HT1080 (cell line): ENCODE data around the gene DGKQ. TPM values are rescaled to one million over a fixed set of nuclear protein-coding genes. Genes with fewer than 3 reads are reported as not detected.
"Not testable (repeated sequence)": the region's sequence is repeated elsewhere in the genome, so short reads cannot be mapped to it uniquely, and the experiment has no call there.

Experiments used
- DNase-seq: peaks from one replicate; pipeline ENCODE4 v3.0.0-alpha.2; 2015; ENCODE audit warnings: low read depth
- total RNA-seq: library from RNA; depleted of rRNA; stranded (reverse); fragments of >200 nt; shearing (Covaris generic); gene quantifications from 2 replicates; pipeline ENCODE4 v1.2.3, GENCODE V29; 2014

The DGKQ gene
- total RNA-seq, 1 experiment from 2014 or later, result 11.5 TPM

- DNase-seq, result no peak
These were observed 20.3 kb downstream of the DGKQ start for GRCh38 chr4:952881-953573.

- no peak for DNase-seq
These were observed 21.5 kb downstream of the DGKQ start for GRCh38 chr4:951594-952468.

GRCh38 chr4:951186-951585 lies 22.2 kb downstream of the DGKQ start:
- no peak for DNase-seq

GRCh38 chr4:950136-951020 lies 23.0 kb downstream of the DGKQ start:
- no peak for DNase-seq

- DNase-seq, result no peak
These were observed 23.7 kb downstream of the DGKQ start for GRCh38 chr4:949656-950055.

- no peak for DNase-seq
These were observed 24.5 kb downstream of the DGKQ start for GRCh38 chr4:948936-949300.

GRCh38 chr4:948101-948935 lies 25.1 kb downstream of the DGKQ start:
- no peak for DNase-seq

DNA sequence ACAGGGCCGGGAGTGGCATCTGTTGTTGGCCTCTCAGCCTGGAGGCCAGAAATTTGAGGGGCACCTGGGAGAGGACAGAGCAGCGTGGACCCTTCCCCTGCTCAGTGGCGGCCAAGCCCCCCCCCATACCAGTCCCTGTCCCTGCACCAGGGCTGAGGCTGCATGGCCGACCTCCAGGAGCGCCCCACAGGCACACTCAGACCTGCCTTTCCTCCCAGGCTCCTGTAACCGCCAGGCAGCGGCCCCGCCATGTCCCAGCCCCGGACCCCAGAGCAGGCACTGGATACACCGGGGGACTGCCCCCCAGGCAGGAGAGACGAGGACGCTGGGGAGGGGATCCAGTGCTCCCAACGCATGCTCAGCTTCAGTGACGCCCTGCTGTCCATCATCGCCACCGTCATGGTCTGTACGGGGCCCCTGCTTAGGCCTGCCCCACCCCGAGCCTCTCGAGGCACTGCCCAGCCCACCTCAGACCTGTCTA lies 25.8 kb downstream of the DGKQ start:
- no peak for DNase-seq

- no peak for DNase-seq
These were observed 26.6 kb downstream of the DGKQ start for GRCh38 chr4:946517-947471.

- DNase-seq, result no peak
These were observed 27.3 kb downstream of the DGKQ start for GRCh38 chr4:946103-946450.

DNA sequence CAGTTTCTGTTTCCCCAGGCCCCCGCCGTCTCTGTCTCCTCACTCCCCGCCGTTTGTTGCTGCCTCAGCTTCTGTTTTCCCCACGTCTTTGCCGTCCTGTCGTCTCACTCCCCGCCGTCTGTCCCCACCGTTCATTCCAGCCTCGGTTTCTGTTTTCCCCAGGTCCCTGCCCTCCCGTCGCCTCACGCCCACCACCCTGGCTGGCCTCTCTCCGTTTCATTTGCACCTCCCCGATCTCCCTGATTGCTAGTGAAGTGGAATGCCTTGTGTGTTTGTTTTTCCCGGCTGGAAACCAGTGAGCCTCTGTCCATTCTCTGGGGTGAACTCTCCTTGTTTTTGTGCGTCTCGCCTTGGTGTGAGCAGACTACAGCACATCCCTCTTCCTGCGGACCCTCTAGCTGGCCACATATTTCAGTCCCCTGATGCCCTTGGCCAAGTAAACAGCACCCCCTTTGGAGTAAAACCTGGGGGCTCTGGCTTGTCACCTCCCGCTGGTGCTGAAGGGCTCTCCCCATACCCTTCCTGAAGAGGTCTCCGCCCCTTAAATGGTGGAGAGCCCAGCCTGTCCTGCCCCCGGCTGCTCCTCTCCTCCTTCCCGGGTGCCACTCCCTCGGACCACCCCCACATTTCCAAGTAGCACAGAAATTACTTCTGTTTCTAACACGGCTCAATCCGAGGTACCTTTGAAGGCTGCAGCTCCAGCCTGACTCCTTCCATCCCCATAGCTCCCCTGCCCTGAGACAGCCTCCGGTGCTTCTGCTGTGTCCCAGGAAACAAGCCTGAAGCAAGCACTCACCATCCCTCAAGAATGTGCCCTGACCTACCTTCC lies 27.9 kb downstream of the DGKQ start:
- DNase-seq, result no peak

DNA sequence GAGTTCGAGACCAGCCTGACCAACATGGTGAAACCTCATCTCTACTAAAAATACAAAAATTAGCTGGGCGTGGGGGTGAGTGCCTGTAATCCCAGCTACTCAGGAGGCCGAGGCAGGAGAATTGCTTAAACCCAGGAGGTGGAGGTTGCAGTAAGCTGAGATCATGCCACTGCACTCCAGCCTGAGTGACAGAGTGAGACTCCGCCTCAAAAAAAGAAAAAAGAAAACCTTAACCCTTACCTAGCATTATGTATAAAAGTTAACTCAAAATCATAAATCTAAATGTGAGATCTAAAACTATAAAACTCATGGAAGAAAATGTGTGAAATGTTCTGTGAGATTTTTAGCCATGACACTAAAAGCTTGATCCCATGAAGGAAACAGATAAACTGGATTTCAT lies 33.9 kb downstream of the DGKQ start:
- DNase-seq, result not testable (repeated sequence)

- no peak for DNase-seq
These were observed 40.7 kb downstream of the DGKQ start for GRCh38 chr4:932713-933070.

- DNase-seq, result peak; percentile 95
These were observed 41.2 kb downstream of the DGKQ start, which contains the start of the genes GAK and TMEM175 for GRCh38 chr4:931960-932712. GAK (minus strand) TSS chr4:932316; CDS start chr4:932187, 129 bp downstream. TMEM175 (plus strand) TSS chr4:932460; CDS start chr4:947740, 15,280 bp downstream.

DNA sequence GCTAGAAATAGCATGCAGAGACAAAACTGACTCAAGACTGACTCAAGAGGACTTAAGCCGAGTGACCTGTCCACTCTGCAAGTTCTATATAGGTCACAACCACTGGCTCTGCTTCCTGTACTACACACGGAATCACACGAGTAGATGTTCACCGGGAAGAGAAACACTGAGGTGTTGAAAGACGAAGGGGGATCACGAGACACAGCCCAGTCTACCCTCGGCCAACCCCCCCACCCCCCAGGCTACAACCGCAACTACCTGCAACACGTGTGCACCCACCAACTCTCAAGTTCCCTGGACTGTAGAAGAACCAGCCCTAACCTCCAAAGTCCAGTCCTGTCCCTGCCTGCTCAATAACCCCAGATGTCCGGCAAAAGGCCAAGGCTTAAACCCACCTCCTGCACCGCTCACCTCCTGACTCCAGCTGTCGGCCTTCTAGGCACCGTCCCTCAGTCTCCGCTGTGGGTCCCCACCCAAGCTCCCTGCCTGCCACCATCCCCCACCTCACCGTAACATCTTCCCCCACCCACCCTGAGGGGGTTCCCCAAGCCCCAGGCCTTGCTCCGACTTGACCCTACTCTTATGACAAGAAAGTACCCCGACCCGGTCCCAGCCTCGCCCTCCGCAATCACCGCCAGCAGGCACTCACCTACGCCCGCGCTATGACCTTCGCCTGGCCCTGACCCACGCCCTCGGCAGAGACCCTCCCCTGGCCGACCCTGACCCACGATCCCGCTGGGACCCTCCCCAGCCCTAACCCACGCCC lies 42.0 kb downstream of the DGKQ start:
- DNase-seq, result peak; percentile 6

GRCh38 chr4:930827-931193 lies 42.6 kb downstream of the DGKQ start:
- no peak for DNase-seq

DNA sequence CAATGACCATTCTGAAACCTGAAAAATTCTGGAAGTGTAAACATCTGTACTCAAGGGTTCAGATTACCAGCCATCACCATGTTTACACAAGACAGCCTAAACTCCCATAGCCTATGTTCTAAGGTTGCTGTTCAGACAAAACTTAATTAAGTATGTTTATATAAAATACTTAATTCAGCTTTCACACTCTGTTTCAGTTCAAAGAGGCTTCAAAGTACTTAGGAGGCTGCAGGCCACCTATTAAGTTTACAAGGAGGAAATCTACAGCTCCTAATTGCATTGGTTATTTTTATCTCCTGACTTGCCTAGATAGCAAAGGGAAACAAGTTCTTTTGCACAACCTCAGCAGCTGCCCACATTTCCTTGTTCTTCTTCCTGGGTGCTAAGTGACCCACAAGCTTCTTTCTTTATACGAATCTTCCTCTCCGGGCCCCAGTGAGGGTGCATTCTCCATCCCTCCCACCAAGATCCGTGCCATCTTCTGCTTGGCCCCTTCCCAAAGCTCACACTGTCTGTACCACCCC lies 43.3 kb downstream of the DGKQ start:
- DNase-seq, result no peak
